GM19455 (cell line): Measurements from ENCODE around the gene SDHC.
"Not testable (repeated sequence)": the region's sequence is repeated elsewhere in the genome, so short reads cannot be mapped to it uniquely, and the experiment has no call there.

Source experiments
- ATAC-seq: cut with Tn5 transposase; IDR thresholded peaks from one replicate; pipeline ENCODE4 v1.9.1; 2021; ENCODE audit not compliant: unreplicated experiment

Gene SDHC

DNA sequence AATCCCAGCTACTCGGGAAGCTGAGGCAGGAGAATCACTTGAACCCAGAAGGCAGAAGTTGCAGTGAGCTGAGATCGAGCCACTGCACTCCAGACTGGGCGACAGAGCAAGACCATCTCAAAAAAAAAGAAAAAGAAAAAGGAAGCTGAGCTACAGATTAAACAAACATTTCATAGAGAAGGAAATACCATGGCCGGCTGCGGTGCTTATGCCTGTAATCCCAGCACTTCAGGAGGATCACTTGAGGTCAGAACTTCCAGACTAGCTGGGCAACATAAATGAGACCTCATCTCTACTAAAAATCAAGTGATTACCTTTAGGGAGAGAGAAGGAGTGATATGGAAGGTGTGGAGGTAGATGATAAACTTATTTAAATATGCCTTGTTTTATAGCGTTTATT lies 67.5 kb downstream of the SDHC start:
- no peak for ATAC-seq

DNA sequence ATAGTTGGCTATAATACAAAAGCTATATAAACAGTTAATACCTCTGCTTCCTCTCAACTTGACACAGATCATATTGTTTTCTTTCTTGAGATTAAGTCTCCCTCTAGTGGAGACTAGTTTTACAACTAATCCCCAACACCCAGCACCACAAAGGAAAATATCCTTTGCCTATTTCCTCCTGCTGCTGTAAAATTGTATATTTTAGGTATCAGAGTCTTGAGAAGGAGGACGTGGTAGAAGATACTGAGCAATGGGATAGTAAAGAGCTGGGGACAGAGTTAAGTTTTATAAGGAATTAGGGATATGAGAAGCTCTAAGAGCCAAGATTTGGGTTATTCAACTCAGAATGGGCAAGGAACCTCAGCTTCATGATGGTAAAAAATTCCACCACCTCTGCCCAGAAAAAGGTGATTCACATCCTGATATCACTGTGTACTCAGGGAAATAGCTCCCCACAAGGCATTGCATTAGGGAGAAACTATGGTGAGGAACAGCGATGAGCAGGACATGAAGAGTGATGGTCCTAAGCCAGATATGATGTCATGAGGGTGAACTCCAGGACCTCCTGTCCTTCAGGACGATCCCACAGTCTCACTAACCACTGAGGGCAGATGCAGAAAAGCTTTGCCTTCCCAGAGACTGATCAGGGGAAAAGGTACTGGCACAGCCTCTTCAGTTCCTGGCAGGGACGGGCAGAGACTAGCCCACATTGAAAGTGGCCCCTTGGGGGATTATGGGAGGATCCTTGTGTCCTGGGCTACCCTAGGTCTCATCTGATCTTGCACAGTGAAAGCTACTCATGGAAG lies 68.2 kb downstream of the SDHC start:
- no peak for ATAC-seq

DNA sequence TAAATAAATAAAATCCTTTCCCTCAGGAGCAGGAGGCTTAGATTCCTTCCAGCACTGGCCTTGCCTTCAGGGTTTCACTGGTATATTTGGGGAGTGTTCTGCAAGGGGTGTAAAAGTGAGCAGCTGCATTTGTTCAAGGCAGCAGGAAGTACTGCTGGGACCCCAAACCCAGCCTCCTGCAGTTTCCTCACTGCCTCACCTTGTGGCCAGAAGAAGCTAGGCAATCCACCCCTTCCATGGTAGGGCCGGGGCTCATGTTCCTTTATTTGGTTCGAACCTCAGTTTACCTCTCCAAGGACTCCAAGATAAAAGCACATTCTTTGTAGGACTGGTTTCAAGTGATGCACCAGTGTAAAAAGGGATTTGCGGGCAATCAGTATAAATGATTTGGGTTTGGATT lies 74.5 kb downstream of the SDHC start:
- ATAC-seq: no peak

DNA sequence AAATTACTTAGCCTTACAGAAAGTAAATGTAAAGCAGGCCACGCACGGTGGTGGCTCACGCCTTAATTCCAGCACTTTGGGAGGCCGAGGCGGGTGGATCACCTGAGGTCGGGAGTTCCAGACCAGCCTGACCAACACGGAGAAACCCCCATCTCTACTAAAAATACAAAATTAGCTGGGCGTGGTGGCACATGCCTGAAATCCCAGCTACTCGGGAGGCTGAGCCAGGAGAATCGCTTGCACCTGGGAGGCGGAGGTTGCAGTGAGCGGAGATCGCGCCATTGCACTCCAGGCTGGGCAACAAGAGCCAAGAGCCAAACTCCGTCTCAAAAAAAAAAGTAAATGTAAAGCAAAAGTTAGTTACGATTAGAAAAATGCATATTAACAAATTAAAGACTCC lies 75.0 kb downstream of the SDHC start:
- ATAC-seq: not testable (repeated sequence)

DNA sequence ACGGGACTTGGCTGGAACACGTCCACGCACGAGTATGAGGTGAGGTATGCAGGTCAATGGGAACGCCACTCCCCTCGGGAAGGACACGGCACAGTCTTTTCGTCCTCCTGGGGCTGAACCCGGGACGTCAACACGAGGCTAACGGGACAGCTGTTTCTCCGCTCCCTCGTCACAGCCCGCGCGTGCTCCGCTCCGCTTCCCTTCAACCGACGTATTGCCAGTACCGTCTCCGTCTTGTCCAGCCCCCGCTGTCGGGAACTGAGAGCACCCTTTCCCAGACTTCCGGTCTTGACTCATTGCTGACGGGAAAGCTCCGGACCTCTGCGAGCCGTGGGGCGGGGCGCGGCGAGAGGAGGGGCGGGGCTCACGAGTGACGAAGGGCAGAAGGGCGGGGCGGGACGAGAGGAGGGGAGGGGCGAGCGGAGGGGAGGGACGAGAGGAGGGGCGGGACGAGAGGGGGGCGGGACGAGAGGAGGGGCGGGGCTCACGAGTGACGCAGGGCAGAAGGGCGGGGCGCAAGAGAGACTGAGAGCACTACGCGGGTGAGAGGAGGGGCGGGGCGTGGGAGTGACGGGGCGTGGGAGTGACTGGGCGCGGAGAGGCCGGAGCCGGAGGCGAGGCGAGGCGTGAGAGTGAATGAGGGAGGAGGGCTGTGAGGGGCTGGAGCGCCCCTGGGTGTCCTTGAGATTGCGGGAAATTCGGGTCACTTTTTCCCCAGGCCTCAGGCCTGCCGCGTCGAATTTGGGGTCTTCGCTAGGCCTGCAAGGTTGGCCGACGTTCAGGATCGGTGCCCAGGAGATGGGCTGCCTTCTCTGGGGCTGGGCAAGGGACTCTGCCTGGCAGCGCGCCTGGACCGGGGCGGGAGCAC lies 75.7 kb downstream of the SDHC start:
- ATAC-seq: peak; percentile 63

DNA sequence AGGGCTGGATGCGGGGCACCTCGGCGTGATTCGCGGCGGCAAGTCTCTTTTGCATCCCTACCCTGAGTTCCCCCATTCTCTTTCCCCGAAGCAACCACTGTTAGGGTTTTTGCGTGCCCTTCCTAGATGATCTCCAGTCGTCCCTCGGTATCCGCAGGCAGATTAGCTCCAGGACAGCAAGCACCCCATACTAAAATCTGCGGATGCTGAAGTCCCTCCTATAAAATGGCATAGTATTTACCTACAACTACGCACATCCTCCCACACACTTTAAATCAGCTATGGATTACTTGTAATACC lies 76.3 kb downstream of the SDHC start:
- ATAC-seq: peak; percentile 19

DNA sequence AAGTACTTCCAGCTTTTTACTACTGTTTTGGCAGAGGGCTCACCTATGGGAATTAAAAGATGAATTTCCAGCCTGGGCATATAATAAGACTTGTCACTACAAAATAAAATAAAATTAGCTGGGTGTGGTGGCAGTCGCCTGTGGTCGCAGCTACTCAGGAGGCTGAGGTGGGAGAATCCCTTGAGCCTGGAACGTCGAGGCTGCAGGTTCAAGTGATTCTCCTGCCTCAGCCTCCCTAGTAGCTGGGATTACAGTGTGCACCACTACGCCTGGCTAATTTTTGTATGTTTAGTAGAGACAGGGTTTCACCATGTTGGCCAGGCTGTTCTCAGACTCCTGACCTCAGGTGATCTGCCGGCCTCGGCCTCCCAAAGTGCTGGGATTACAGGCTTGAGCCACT lies 77.0 kb downstream of the SDHC start:
- ATAC-seq: not testable (repeated sequence)

DNA sequence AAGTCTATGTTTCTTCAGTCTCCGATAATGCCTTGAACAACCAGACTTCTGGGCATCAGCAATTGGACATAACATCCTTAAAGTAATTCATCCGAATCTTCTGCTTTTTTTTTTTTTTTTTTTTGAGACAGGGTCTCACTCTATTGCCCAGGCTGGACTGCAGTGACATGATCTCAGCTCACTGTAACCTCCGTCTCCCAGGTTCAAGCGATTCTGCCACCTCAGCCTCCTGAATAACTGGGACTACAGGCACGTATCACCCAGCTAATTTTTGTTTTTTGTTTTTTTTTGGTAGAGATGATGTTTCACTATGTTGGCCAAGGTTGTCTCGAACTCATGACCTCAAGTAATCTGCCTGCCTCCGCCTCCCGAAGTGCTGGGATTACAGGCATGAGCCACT lies 77.4 kb downstream of the SDHC start:
- no peak for ATAC-seq

DNA sequence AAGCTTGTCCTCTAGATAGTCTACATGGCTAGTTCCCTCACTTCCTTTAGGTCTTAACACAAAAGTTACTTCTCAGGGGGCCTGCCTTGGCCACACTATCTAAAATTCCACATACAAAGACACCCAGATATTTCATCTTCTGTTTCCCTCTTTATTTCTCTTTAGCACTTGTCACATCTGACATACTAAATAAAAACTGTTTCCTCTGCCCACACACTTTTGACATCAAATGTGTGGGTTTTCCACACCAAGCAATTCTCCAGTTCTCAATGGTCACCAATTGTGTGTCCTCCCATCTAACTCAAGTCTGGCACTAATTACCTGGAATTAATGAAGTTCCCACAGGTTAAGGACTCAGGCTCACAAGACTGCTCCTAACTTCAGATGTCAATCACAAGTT lies 79.0 kb downstream of the SDHC start:
- no peak for ATAC-seq

DNA sequence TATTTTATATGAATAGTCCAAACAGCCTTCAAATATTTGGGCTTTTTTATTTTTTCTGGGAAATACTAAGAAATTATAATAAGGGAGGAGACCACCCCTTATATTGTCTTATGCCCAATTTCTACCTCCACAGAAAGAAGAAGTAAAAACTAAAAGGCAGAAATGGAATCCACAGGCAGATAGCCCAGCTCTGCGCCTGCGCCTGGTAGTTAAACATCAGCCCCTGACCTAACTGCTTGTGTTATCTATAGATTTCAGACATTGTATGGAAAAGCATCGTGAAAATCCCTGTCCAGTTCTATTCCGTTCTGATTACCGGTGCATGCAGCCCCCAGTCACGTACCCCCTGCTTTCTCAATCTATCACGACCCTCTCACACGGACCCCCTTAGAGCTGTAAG lies 82.9 kb downstream of the SDHC start:
- ATAC-seq: not testable (repeated sequence)

DNA sequence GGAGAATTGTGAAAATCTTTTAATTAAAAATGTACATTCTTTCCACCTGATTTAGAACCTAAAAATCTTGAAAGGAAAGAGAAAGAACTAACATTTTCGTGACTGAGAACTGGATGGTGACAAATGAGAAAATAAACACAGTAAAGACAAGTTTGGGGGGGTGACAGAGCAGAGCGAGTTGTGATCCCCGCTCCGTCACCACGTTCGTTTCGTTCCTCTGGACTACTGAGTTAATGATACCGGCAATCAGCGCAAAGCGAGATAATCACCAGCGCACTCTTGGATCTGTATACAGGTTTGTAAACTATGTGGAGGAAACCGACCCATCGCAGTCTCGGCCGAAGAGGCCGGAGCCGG lies 84.7 kb downstream of the SDHC start:
- ATAC-seq: peak; percentile 21

DNA sequence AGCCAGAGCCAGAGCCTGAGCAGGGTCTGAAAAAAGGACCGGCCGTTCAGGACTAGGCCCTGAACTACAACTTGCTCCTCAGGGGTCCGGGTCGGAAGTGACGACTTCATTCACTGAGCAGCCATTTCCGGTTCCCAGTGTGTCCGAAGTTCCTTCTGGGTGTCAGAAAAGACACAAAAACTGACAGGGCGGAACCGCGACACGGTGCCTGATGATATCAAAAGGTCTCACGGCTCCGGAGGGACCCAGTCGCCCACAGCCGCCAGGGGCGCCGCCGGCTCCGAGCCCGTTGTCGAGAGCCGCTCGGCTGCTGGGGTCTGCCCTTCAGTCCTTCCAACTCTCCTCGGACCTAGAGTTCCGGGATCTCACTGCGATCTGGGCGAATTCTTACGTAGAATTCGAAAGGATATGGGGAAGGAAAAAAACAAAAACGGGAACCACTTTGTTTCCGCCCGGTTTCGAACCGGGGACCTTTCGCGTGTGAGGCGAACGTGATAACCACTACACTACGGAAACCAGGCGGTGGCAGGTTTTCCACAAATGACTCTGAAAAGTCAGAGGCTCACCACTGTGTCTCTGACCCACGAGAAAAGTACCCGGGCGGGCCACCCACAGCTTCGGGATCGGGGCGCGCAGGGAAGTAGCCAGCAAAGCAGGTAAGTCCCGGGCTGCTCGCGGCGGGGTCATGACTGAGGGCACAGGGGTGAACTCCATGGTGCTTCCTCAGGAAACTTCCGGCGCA lies 85.2 kb downstream of the SDHC start:
- peak; percentile 76 for ATAC-seq

DNA sequence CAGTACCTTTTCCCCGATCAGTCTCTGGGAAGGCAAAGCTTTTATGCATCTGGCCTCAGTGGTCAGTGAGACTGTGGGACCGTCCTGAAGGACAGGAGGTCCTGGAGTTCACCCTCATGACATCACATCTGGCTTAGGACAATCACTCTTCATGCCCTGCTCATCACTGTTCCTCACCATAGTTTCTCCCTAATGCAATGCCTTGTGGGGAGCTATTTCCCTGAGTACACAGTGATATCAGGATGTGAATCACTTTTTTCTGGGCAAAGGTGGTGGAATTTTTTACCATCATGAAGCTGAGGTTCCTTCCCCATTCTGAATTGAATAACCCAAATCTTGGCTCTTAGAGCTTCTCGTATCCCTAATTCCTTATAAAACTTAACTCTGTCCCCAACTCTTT lies 88.3 kb downstream of the SDHC start:
- ATAC-seq: no peak

DNA sequence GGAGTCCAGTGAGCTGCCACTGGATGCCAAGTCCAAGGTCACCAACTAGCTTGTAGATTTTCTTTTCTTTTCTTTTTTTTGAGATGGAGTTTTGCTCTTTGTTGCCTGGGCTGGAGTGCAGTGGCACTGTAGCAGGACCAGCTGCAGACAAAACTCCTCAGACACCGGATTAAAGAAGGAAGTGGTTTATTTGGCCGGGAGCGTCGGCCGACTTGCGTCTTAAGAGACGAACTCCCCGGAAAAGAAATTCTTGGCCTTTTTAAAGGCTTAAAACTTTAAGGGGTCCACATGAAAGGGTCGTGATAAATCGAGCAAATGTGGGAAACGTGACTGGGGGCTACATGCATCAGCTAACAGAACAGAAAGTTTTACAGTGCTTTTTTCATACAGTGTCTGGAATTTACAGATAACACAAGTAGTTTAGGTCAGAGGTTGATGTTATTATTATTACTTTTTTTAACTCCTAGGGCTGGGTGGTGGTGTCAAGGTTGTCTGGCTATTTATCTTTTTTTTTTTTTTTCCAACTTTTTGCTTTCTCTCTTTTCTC lies 89.9 kb downstream of the SDHC start:
- no peak for ATAC-seq

DNA sequence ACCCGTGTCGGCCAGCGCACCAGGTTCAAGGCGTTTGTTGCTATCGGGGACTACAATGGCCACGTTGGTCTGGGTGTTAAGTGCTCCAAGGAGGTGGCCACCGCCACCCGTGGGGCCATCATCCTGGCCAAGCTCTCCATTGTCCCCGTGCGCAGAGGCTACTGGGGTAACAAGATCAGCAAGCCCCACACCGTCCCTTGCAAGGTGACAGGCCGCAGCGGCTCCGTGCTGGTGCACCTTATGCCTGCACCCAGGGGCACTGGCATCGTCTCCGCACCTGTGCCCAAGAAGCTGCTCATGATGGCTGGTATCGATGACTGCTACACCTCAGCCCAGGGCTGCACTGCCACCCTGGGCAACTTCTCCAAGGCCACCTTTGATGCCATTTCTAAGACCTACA lies 92.4 kb downstream of the SDHC start:
- not testable (repeated sequence) for ATAC-seq

DNA sequence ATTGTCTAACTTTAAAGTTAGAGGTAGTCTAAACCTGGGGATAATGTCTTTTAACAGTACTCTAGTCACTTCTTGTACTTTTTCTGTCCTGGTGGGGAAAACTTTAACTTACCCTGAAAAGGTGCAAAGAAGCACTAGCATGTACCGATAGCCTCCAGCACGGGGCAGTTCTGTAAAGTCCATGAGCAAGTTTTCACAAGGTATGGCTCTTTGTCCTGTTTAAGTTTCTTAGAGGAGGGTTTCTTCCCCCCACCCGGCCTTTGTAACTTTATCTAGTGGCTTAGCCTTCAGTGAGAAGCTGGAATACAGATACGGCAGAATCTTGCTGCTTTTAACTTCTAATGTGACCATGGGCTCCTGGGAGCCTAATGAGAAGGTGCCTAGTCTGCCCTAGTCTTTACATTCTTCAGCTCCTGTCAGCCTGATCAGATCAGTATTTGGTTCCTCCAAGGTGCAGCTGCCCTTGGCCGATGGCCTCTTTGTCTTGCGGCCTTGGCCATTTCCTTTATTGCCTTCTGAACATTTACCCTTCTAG lies 93.3 kb downstream of the SDHC start:
- no peak for ATAC-seq

DNA sequence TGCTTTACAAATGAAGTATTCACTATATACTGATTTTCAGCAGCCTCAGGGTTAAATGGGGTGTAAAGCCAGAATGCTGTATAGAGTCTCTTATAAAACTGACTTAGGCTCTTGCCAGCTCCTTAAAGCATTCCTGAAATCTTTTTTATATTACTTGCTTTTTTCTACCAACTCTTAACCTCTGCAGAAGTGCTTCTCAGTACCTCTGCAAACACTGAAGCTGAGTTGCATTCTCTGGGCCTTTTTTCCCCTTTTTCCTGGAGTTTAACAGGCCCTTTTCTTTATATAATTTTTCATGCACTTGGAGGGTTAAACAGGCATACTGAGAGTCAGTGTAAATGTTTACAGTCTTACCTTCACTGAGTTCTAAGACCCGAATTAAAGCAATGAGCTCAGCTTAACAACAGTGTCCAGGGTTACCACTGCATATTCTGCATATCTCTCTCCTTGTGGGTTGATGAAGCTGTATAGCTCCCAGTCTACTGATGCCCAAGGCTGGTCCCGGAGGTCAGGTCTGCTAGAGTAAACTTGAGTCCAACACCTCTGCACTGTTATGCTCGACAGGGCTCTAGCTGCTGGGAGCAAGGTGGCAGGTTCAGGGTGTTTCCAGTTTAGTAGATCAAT lies 94.4 kb downstream of the SDHC start:
- no peak for ATAC-seq

DNA sequence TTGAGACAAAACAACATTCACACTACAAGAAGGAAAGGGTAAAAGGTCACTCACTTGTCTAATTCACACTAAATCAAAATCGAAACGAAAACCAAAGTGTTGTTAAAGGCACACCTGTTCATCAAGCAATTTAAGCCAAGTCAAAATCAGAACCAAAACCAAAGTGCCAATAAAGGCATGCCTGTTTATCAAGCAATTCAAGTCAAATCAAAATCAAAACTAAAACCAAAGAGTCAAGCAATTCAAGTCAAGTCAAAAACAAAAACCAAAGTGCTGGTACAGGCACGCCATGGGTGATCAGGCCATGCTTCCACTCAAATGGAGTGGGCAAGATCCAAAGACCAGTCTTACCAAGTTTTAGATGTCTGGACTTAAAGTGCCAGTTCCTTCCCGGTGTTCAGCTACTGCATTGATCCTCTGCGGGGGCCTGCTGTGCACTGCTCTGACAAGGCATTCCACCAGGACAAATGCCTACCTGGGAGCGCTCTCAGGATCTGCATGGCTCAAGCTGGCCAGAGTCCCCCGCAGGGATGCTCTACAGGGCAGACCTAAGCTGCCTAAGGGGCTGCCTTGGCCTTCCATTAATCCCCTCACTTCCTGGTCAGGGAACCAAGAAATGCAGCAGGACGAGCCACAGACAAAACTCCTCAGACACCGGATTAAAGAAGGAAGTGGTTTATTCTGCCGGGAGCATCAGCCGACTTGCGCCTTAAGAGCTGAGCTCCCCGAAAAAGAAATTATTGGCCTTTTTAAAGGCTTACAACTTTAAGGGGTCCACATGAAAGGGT lies 95.9 kb downstream of the SDHC start:
- ATAC-seq: not testable (repeated sequence)

DNA sequence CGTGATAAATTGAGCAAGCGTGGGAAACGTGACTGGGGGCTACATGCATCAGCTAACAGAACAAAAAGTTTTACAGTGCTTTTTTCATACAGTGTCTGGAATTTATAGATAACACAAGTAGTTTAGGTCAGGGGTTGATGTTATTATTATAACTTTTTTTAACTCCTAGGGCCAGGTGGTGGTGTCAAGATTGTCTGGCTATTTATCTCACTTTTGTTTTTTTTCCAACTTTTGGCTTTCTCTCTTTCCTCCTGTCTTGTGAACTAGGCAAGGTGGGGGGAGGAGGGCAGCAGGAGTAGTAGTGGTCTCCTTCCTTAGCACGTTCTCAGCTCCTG lies 96.4 kb downstream of the SDHC start:
- ATAC-seq: not testable (repeated sequence)
